Measurements from ENCODE around the gene PPHLN1.

The PPHLN1 gene

DNA sequence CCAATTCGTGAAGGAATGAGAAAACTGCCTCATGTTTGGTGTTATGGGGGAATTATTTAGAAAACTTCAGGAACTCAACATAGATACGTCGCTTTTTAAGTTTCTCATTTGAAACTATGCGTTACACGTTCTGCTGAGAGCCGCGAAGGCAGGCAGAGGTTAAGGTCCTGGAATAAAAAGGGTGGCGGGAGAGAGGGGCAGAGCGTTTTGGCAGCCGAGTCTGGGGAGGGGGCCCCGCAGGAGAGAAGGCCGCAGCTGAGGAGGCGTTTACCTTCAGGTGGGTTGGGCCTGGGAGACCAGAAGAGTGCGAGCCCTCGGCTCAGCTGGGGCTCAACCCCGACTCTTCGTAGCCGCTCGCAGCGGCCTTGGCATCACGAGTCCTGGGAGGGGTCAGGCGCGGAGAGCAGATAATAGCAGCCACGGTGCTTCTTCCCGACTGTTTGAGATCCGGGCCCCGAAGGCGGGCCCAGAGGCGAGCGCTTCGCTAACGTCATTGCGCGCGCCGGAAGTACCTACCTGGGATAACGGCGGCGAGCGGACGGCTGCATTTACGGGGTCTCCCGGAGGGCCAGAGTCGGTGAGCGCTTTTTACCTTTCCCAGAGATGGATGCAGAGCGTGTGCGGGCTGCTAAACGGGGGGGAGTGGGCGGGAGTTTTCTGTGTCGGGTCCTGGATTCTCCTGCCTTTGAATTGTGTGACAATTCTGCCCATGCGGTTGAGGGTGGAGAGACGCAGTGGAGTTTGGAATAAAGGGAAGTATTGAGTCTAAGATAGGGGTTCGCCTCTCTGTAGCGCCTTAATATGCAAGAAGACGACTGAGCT, at the start of gene PPHLN1, which contains the start of gene ZCRB1:
Gene PPHLN1, plus strand, starts transcription at position 515 of the 822 bp plus-strand sequence. CDS start 9,736 bp downstream, outside the sequence.
Gene ZCRB1, minus strand, starts transcription at position 442 of the 822 bp plus-strand sequence. CDS start 1,992 bp downstream, outside the sequence.
- DNase-seq, result peak; percentile 93

GRCh38 chr12:42277396-42278127, 48.4 kb upstream of the PPHLN1 start:
- DNase-seq, result no peak

- no peak for DNase-seq
These were observed 47.8 kb upstream of the PPHLN1 start for GRCh38 chr12:42278128-42278510.

GRCh38 chr12:42281278-42281677, 44.7 kb upstream of the PPHLN1 start:
- peak; percentile 40 for DNase-seq

DNA sequence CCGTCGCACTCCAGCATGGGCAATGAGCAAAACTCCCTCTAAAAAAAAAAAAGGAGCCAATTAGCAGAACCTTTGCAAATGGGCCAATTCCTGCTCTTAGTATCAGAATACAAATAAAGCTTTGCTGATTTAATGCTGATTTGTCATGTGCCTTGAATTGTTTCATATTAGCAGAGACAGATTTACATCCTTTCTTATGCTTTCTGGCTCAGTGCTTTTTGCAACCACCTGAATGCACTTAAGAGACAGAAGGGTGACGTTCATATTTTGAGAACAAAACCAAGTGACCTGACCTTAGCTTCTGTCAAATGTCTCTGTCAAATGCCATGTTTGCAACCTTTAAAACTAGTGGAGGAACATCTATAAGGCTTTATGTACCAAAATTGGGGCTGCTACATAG, 44.1 kb upstream of the PPHLN1 start:
- DNase-seq, result no peak

GRCh38 chr12:42282294-42282693, 43.7 kb upstream of the PPHLN1 start:
- DNase-seq, result no peak

GRCh38 chr12:42283739-42284138, 42.2 kb upstream of the PPHLN1 start:
- no peak for DNase-seq

GRCh38 chr12:42284157-42284556, 41.8 kb upstream of the PPHLN1 start:
- no peak for DNase-seq

DNA sequence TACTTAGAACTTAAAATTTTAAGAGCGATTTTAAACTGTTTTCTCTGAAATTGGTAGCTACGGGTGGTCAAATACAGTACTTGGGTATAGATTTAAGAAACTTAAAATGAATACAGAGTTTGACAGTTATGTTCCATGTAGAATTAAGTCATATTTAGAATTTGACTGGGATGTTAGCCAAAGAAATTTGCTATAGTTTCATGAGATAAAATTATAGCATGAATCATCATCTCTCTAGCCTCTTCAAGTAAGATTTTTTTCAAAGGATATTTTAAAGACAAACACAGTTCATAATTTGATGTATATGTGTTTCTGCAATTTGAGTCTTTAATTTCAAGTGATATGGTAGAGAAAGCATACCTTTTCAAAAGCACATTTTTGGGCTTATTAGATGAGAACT, 41.1 kb upstream of the PPHLN1 start:
- DNase-seq, result no peak

DNA sequence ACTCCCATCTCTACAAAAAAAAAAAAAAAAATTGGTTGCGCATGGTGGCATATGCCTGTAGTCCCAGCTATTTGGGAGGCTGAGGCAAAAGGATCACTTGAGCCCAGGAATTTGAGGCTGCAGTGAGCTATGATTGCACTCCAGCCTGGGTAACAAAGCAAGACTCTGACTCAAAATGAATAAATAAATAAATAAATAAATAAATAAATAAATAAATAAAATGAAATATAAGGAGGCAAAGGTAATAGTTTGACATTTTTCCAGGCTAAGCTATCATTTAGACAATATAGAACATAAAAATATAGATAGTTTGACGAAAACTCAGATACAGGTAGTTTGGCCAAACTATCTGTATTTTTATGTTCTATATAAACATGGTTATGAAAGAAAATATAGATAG, 40.5 kb upstream of the PPHLN1 start:
- DNase-seq, result no peak

- no peak for DNase-seq
These were observed 39.2 kb upstream of the PPHLN1 start for GRCh38 chr12:42286741-42287140.

DNA sequence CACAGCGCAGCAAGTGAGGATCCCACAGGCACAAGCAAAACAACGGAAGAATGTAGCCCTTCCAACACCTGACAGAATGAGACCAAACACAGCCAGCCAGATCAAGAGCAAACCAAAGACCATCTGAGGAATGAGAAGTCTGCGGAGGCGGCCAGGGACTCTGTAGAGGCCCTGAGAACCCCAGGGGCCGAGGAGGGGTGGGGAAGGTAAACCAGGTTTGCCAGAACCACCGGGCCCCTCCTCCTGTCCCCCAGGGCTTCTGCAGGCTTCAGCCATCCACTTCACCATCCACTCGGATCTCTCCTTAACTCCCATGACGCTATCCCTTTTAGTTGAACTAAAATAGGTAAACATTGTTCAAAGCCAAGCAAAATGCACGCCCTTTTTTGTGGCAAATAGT, 37.4 kb upstream of the PPHLN1 start:
- no peak for DNase-seq

DNA sequence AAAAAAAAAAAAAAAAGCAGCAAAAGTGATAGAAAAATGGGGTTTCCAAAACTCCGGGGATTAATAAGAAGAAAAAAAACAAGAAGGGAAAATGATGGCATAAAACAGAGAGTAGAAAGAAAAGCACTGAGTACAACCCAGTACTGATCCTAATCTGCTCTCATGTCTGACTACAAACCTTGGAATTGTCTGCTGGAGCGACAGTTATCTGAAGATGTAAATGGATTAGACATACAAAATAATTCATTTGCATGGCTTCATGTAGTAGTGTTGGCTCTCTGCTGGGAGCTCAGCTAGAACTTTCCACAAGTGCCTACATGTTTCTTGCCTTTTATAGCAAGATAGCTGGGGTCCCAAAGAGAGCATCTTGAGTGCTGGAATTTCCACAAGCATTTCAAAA, 34.3 kb upstream of the PPHLN1 start:
- DNase-seq, result no peak

- no peak for DNase-seq
These were observed 29.4 kb upstream of the PPHLN1 start for GRCh38 chr12:42296503-42297109.

- no peak for DNase-seq
These were observed 27.1 kb upstream of the PPHLN1 start for GRCh38 chr12:42298887-42299286.

GRCh38 chr12:42299392-42300308, 26.3 kb upstream of the PPHLN1 start:
- no peak for DNase-seq

DNA sequence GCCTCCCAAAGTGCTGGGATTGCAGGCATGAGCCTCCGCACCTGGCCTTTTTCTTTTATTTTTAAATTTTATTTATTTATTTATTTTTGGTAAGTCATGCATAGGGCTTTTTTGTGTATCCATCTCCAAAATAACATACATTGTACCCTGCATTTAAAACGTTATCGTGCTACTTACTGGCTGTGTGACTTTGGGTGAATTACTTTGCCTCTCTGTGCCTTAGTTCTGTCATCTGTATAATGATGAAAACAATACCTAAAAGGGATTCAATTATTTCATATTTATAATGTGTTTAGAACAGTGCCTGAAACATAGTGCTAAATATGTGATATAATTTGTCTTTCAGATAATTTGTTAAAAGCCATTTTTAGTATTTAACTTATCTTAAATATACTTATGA, 19.7 kb upstream of the PPHLN1 start:
- DNase-seq, result no peak

GRCh38 chr12:42308390-42308789, 17.6 kb upstream of the PPHLN1 start:
- no peak for DNase-seq

GRCh38 chr12:42309996-42310395, 16.0 kb upstream of the PPHLN1 start:
- DNase-seq, result no peak

- DNase-seq, result no peak
These were observed 10.9 kb upstream of the PPHLN1 start for GRCh38 chr12:42315108-42315507.

GRCh38 chr12:42320796-42321195, 5.2 kb upstream of the PPHLN1 start:
- no peak for DNase-seq

- DNase-seq, result no peak
These were observed 3.4 kb upstream of the PPHLN1 start for GRCh38 chr12:42322567-42322966.

DNA sequence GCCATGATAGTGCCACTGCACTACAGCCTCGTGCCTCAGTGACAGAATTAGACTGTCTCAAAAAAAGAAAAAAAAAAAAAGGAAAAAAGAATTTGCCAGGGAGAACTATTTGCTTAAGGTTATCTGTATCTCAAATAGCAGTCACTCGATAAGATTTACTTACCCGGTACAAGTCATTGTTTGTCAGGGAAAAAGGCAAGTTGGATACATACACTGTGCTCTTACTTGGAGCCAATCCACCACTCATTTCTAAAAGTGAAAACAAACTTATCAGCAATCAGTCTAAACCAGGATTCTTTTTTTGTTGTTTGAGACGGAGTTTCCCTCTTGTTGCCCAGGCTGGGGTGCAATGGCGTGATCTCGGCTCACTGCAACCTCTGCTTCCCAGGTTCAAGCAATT, 2.1 kb upstream of the PPHLN1 start:
- DNase-seq, result no peak

Data from NCI-H774 (cell line).